Right cardiac atrium (tissue), 5 donors: ENCODE measurements around the gene EFEMP2. TPM values are rescaled to one million over a fixed set of nuclear protein-coding genes. Genes with fewer than 3 reads are reported as not detected.

Source experiments
- ATAC-seq, 2 donors: fragments of 200-7000 bp; cut with Tn5 transposase; one replicate each; pipeline versions ENCODE4 v1.8.0 to v1.9.1; 2020; ENCODE audit warnings: moderate library complexity in 2 of 2, mild to moderate bottlenecking in 1 of 2
- DNase-seq, 3 donors: peaks; one replicate each; pipeline ENCODE4 v3.0.0-alpha.2; 2020
- H3K27ac ChIP-seq: one replicate; pipeline ENCODE4 v1.5.1; 2013; ENCODE audit warnings: mild to moderate bottlenecking, low read length, control low read depth, moderate library complexity
- H3K27me3 ChIP-seq: one replicate; pipeline ENCODE4 v1.6.1; 2013; ENCODE audit not compliant: control insufficient read depth, insufficient read depth
- H3K4me1 ChIP-seq: one replicate; pipeline ENCODE4 v1.6.1; 2013; ENCODE audit warnings: low read length; ENCODE audit not compliant: control insufficient read depth, insufficient read depth
- H3K4me3 ChIP-seq: one replicate; pipeline ENCODE4 v1.5.1; 2013; ENCODE audit warnings: low read length, control low read depth
- H3K9me3 ChIP-seq: one replicate; pipeline ENCODE4 v1.6.1; 2013; ENCODE audit warnings: low read length; ENCODE audit not compliant: control insufficient read depth
- WGBS: extraction: QIAGEN DNeasy Blood & Tissue Kit; methylation state at CpG from one replicate; pipeline ENCODE4 v1.1.7; 2013; 5-methylcytosine and 5-hydroxymethylcytosine counted together
- intact Hi-C, 4 donors: fragments of 100-400 bp; cut with DNase I; formaldehyde crosslinking; loops; one replicate each; pipeline versions ENCODE4 v1.11.0 to v1.14.0; 2022 to 2023
- polyA plus RNA-seq: library from polyadenylated mRNA; stranded (reverse); fragments of 200-250 nt; gene quantifications from one replicate; pipeline ENCODE4 v1.2.3, GENCODE V29; 2013
- total RNA-seq, 4 donors: library from RNA; stranded (reverse); fragmentation: NEBNext Ultra II Directional; extraction: Animal tissue kit (Norgen Biotek cat#: 25700); gene quantifications; one replicate each; pipeline ENCODE4 v1.2.1, GENCODE V29; 2021
- donor health status: healthy with polysubstance abuse.
- donor health status: DM: no; HTN: yes; CAD: no.
- donor health status: DM: no; HTN: no; CAD: no.
- donor health status: DM: no; HTN: yes; CAD: no; lungs with severe emphysema.
- donor health status: DM: yes; HTN: yes; CAD: no.

EFEMP2 gene
- total and polyA plus RNA-seq, 5 donors: 128 to 164 (median 140) TPM

GRCh38 chr11:65857853-65858680, 14.5 kb downstream of the EFEMP2 start, which contains the start of gene CFL1:
CFL1 (minus strand) TSS chr11:65858180; CDS start chr11:65858099, 81 bp downstream.
- ATAC-seq (peak; percentile 77 to 82), DNase-seq (peak; percentile 99 to 100 (median 100))
- H3K27ac ChIP-seq: peak within 1 kb of the TSS; percentile 99
- peak within 1 kb of the TSS; percentile 94 for H3K4me3 ChIP-seq
- WGBS: under 1% methylated on average over 92 of the region's 92 CpGs
- no peaks in the 10 kb centered on the region for H3K9me3 ChIP-seq
- intact Hi-C loops: no loop called here
- no peaks in the 10 kb centered on the region for H3K27me3 ChIP-seq
- H3K4me1 ChIP-seq: peaks cover 5% of the 10 kb centered on the region

- no peaks in the 10 kb centered on the region for H3K27me3 ChIP-seq
- no peak for ATAC-seq
- intact Hi-C loops: no loop called here
- H3K4me3 ChIP-seq: peak overlapping the region; percentile 94
- under 1% methylated on average over 49 of the region's 49 CpGs for WGBS
- H3K27ac ChIP-seq: peak overlapping the region; percentile 97
- H3K4me1 ChIP-seq: peaks cover 5% of the 10 kb centered on the region
- peak in 2 of 3 donors; percentile 84 to 87 for DNase-seq
- no peaks in the 10 kb centered on the region for H3K9me3 ChIP-seq
Measured at GRCh38 chr11:65857500-65857852, 15.1 kb downstream of the EFEMP2 start.

- DNase-seq (peak; percentile 88 to 94 (median 93)), ATAC-seq (peak; percentile 46 to 50)
- H3K4me1 ChIP-seq: peaks cover 5% of the 10 kb centered on the region
- H3K4me3 ChIP-seq: peak overlapping the region; percentile 94
- 1% methylated on average over 57 of the region's 57 CpGs for WGBS
- intact Hi-C loops: no loop called here
- peak overlapping the region; percentile 97 for H3K27ac ChIP-seq
- H3K9me3 ChIP-seq: no peaks in the 10 kb centered on the region
- no peaks in the 10 kb centered on the region for H3K27me3 ChIP-seq
Measured at GRCh38 chr11:65856689-65857499, 15.7 kb downstream of the EFEMP2 start.

- intact Hi-C loops: no loop called here
- Histone ChIP-seq H3K27ac (no peak overlapping the region), H3K27me3 (no peaks in the 10 kb centered on the region), H3K9me3 (no peaks in the 10 kb centered on the region), H3K4me1 (peaks cover 3% of the 10 kb centered on the region), H3K4me3 (no peak overlapping the region)
- WGBS: 82% methylated on average over 15 of the region's 15 CpGs
- DNase-seq (peak; percentile 15 to 48 (median 34)), ATAC-seq (no peak)
Measured at GRCh38 chr11:65855927-65856363, 16.7 kb downstream of the EFEMP2 start.

- Histone ChIP-seq H3K4me3 (no peak overlapping the region), H3K9me3 (no peaks in the 10 kb centered on the region), H3K27ac (no peak overlapping the region), H3K4me1 (peaks cover 3% of the 10 kb centered on the region), H3K27me3 (no peaks in the 10 kb centered on the region)
- 71% methylated on average over 15 of the region's 15 CpGs for WGBS
- DNase-seq: peak; percentile 11 to 66 (median 46)
- intact Hi-C loops: no loop called here
- ATAC-seq: no peak
Measured at GRCh38 chr11:65854852-65855837, 17.5 kb downstream of the EFEMP2 start.

- Histone ChIP-seq H3K9me3 (no peaks in the 10 kb centered on the region), H3K27me3 (no peaks in the 10 kb centered on the region), H3K4me3 (no peak overlapping the region), H3K27ac (no peak overlapping the region), H3K4me1 (no peaks in the 10 kb centered on the region)
- WGBS: 94% methylated on average over 4 of the region's 4 CpGs
- intact Hi-C loops: no loop called here
- ATAC-seq: no peak
- peak in 1 of 3 donors; percentile 21 for DNase-seq
Measured at GRCh38 chr11:65854161-65854592, 18.4 kb downstream of the EFEMP2 start.

- H3K4me3 ChIP-seq: no peak overlapping the region
- WGBS: 89% methylated on average over 6 of the region's 6 CpGs
- DNase-seq (peak; percentile 13 to 34 (median 32)), ATAC-seq (no peak)
- H3K9me3 ChIP-seq: no peaks in the 10 kb centered on the region
- H3K4me1 ChIP-seq: no peaks in the 10 kb centered on the region
- H3K27me3 ChIP-seq: no peaks in the 10 kb centered on the region
- H3K27ac ChIP-seq: no peak overlapping the region
- intact Hi-C loops: no loop called here
Measured at GRCh38 chr11:65853246-65853979, 19.2 kb downstream of the EFEMP2 start.

- H3K27me3 ChIP-seq: no peaks in the 10 kb centered on the region
- no peak overlapping the region for H3K27ac ChIP-seq
- no peak for ATAC-seq
- intact Hi-C loops: no loop called here
- peak in 2 of 3 donors; percentile 53 to 63 for DNase-seq
- 94% methylated on average over 33 of the region's 33 CpGs for WGBS
- H3K9me3 ChIP-seq: no peaks in the 10 kb centered on the region
- H3K4me3 ChIP-seq: no peak overlapping the region
- H3K4me1 ChIP-seq: no peaks in the 10 kb centered on the region
Measured at GRCh38 chr11:65852508-65853245, 19.9 kb downstream of the EFEMP2 start.

GRCh38 chr11:65851811-65852507, 20.6 kb downstream of the EFEMP2 start:
- Histone ChIP-seq H3K9me3 (no peaks in the 10 kb centered on the region), H3K27me3 (no peaks in the 10 kb centered on the region), H3K27ac (no peak overlapping the region), H3K4me1 (no peaks in the 10 kb centered on the region), H3K4me3 (no peak overlapping the region)
- intact Hi-C loops: no loop called here
- peak in 2 of 3 donors; percentile 34 to 46 for DNase-seq
- no peak for ATAC-seq
- WGBS: 87% methylated on average over 10 of the region's 10 CpGs
